ENCODE measurements around the gene CRELD2. TPM values are rescaled to one million over a fixed set of nuclear protein-coding genes. Genes with fewer than 3 reads are reported as not detected.
A peak's percentile ranks its signal among the peaks of the same experiment; 100 is the strongest.

Gene CRELD2
- total RNA-seq, 1 donor from 2014 or later: 25.5 TPM

- peak; percentile 11 for ATAC-seq
Measured at GRCh38 chr22:49948116-49948957, 29.9 kb downstream of the CRELD2 start.

- peak; percentile 69 for ATAC-seq
Measured at GRCh38 chr22:49948958-49949913, 30.8 kb downstream of the CRELD2 start.

- no peak for ATAC-seq
Measured at GRCh38 chr22:49949914-49950292, 31.5 kb downstream of the CRELD2 start.

- ATAC-seq: no peak
Measured at GRCh38 chr22:49950396-49950994, 32.1 kb downstream of the CRELD2 start.

- peak; percentile 76 for ATAC-seq
Measured at GRCh38 chr22:49951000-49951677, 32.7 kb downstream of the CRELD2 start.

- ATAC-seq: no peak
Measured at GRCh38 chr22:49951678-49951985, 33.2 kb downstream of the CRELD2 start.

- ATAC-seq: no peak
Measured at GRCh38 chr22:49951986-49952896, 33.8 kb downstream of the CRELD2 start.

- ATAC-seq: no peak
Measured at GRCh38 chr22:49953027-49953679, 34.7 kb downstream of the CRELD2 start.

GRCh38 chr22:49953680-49954344, 35.4 kb downstream of the CRELD2 start:
- ATAC-seq: no peak

GRCh38 chr22:49954354-49954753, 35.9 kb downstream of the CRELD2 start:
- no peak for ATAC-seq

- no peak for ATAC-seq
Measured at GRCh38 chr22:49954991-49955580, 36.7 kb downstream of the CRELD2 start.

GRCh38 chr22:49955581-49956417, 37.4 kb downstream of the CRELD2 start:
- no peak for ATAC-seq

GRCh38 chr22:49956418-49956770, 38.0 kb downstream of the CRELD2 start:
- ATAC-seq: no peak

- no peak for ATAC-seq
Measured at GRCh38 chr22:49956914-49957825, 38.7 kb downstream of the CRELD2 start.

- no peak for ATAC-seq
Measured at GRCh38 chr22:49957826-49958365, 39.5 kb downstream of the CRELD2 start.

GRCh38 chr22:49958366-49958921, 40.0 kb downstream of the CRELD2 start:
- no peak for ATAC-seq

All from esophagus mucosa (tissue), 1 donor.